Nephron (organoid): ENCODE results near the gene KCNK10.

Experiments used
- H3K27ac Mint-ChIP-seq, 3 experiments: 2 replicates each; pipeline ENCODE4 v1.8.0; 2020; ENCODE audit warnings: mixed read lengths in 3 of 3, mild to moderate bottlenecking in 2 of 3, moderate library complexity in 1 of 3
- H3K27me3 Mint-ChIP-seq: 2 replicates; pipeline ENCODE4 v1.8.0; 2021; ENCODE audit warnings: low read depth, mild to moderate bottlenecking, moderate library complexity, mixed read lengths
- H3K36me3 Mint-ChIP-seq: 2 replicates; pipeline ENCODE4 v1.8.0; 2020; ENCODE audit warnings: low read depth, mixed read lengths
- H3K4me1 Mint-ChIP-seq: 2 replicates; pipeline ENCODE4 v1.8.0; 2020; ENCODE audit warnings: mixed read lengths
- H3K4me3 Mint-ChIP-seq, 3 experiments: 2 replicates each; pipeline ENCODE4 v1.8.0; 2020; ENCODE audit warnings: mild to moderate bottlenecking in 3 of 3, mixed read lengths in 3 of 3, moderate library complexity in 2 of 3
- H3K9me3 Mint-ChIP-seq: 2 replicates; pipeline ENCODE4 v1.8.0; 2020; ENCODE audit warnings: mixed read lengths
- TF ChIP-seq, protein P1 (sequence below), 3 experiments: fragments of 200-600 bp; sonication (generic); IDR thresholded peaks; one replicate each; pipeline ENCODE4 v1.5.0; 2021; ENCODE audit warnings: antibody characterized with exemption in 3 of 3; ENCODE audit not compliant: unreplicated experiment in 3 of 3

Gene KCNK10

DNA sequence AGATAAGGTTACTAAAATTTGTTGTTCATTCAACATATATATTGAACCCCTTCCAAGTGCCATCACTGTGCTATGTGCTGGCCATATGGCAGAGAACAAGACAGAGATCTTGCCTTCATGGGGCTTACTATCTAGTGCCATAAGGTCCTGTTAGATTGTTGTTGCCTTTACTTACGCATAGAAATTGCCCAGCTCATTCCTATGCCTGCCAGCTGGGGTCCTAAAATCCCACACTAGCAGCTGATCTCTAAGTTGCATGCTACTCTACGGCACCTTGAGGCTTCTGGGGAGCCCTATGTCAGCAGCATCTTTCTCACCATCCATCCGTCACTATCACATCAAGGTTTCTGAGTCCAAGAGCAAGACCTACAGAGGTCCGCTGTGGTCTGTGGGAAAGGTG, 1.4 kb upstream of the KCNK10 start:
- Mint-ChIP-seq H3K4me3 (peak overlapping the region; percentile 60 to 83 (median 64)), H3K27me3 (peaks cover 61% of the 10 kb centered on the region), H3K9me3 (peaks cover 10% of the 10 kb centered on the region), H3K27ac (no peak overlapping the region), H3K4me1 (no peaks in the 10 kb centered on the region), H3K36me3 (no peaks in the 10 kb centered on the region)
- TF ChIP-seq, protein P1, sequence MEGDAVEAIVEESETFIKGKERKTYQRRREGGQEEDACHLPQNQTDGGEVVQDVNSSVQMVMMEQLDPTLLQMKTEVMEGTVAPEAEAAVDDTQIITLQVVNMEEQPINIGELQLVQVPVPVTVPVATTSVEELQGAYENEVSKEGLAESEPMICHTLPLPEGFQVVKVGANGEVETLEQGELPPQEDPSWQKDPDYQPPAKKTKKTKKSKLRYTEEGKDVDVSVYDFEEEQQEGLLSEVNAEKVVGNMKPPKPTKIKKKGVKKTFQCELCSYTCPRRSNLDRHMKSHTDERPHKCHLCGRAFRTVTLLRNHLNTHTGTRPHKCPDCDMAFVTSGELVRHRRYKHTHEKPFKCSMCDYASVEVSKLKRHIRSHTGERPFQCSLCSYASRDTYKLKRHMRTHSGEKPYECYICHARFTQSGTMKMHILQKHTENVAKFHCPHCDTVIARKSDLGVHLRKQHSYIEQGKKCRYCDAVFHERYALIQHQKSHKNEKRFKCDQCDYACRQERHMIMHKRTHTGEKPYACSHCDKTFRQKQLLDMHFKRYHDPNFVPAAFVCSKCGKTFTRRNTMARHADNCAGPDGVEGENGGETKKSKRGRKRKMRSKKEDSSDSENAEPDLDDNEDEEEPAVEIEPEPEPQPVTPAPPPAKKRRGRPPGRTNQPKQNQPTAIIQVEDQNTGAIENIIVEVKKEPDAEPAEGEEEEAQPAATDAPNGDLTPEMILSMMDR (IDR thresholded peaks at IDR 0.05; ENCODE audit: unreplicated experiment in 3 of 3), result no peak

DNA sequence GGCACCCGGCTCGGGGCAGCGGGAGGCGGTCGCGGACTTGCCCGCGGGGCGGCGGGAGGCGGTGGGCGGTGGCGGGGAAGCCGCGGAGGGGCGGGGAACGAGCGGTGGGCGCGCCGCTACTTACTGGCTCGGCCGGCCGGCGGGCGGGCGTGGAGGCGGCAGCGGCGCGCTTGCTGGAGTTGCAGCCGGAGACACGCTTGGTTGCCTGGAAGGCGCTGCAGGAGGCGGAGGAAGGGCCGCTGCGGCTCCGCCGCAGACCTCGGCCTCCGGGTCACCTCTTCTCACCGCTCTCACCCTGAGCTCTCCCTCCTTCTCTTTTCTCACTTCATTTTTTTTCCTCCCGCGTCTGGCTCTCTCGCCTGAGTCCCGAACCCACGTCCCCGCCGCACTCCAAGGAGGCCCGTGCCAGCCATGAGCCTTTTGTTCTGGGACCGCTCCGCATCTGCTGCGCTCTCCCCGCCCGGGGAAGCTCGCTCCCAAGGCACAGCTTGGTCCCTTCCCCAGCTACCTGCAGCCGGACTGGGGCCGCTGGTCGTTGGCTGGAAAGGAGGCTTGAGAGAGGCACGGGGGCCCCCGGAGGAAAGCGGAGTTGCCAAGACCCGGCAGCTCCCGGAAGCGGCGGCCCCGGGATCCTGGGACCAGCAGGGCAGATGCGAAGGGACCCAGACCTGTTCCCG, 592 bp upstream of the KCNK10 start:
- peaks cover 52% of the 10 kb centered on the region for H3K27me3 Mint-ChIP-seq
- peaks cover 10% of the 10 kb centered on the region for H3K9me3 Mint-ChIP-seq
- H3K27ac Mint-ChIP-seq, result no peak overlapping the region
- peak overlapping the region; percentile 82 to 84 (median 83) for H3K4me3 Mint-ChIP-seq
- H3K4me1 Mint-ChIP-seq, result no peaks in the 10 kb centered on the region
- TF ChIP-seq, protein P1 (IDR thresholded peaks at IDR 0.05; ENCODE audit: unreplicated experiment in 3 of 3), result no peak
- H3K36me3 Mint-ChIP-seq, result no peaks in the 10 kb centered on the region

DNA sequence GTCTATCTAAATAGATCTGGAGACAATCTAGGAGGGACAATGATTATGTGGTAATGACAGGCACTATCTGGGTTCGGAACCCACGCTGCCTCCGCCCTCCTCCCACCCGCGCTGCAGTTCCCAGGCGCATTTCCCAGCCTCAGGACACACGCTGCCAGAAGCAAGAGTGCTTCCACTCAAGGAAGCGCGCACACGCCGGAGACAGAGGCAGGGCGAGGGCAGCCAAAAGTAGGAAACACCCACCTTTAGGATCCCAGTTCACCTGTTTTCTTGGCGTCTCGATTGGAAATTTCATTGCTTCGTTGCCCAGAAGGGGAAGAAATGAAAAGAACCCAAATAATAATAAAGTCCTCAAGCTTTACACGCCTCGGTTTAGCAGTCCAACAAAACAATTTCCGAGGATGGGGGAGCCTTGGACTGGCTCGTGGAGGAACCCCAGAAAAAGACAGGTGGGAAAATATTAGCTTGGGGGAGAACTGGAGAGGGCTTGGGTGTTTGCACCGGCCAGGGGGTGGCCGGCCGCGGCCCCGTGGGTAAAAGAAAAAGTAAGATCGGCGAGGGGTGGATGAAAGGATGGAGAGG, 474 bp downstream of the KCNK10 start:
- no peak overlapping the region for H3K27ac Mint-ChIP-seq
- no peaks in the 10 kb centered on the region for H3K4me1 Mint-ChIP-seq
- peaks cover 2% of the 10 kb centered on the region for H3K9me3 Mint-ChIP-seq
- H3K4me3 Mint-ChIP-seq, result no peak overlapping the region
- H3K36me3 Mint-ChIP-seq, result no peaks in the 10 kb centered on the region
- H3K27me3 Mint-ChIP-seq, result peaks cover 42% of the 10 kb centered on the region
- TF ChIP-seq, protein P1 (IDR thresholded peaks at IDR 0.05; ENCODE audit: unreplicated experiment in 3 of 3), result no peak

DNA sequence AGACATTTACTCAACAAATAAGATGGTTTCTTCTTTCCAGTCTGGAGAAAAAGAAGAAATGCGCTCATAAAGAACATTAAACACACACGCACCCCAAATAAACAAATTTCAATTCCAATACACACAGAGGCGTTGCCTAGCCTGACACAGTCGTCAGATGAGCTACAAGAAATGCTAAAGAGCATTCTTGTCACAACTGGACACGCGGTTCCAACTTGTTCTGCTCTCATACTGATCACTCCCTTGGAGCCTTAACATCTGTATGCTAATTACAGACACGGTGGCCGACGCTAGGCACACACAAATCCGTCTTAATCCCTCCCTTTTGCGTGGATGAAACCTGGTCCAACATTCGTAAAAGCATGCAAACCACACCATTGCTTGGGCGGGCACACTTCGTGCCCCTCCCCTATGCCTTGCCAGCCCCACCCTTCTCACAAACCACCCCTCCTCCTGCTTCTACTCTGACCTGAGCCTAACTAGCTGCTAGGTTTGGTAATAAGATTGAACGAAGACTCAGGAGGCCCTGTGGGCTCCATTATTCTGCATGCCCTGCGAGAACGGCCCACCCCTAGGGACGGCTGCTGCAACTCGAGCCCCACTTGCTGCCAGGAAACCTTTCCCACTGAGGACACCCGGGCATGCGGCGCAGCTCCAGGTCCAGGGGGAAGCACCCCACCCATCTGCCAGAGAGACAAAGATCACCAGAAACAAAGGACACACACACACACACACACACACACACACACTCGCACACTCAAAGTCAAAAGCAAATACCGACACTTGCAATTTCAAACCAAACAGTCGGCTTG, 1.2 kb downstream of the KCNK10 start:
- Mint-ChIP-seq H3K36me3 (no peaks in the 10 kb centered on the region), H3K27me3 (peaks cover 35% of the 10 kb centered on the region), H3K4me1 (no peaks in the 10 kb centered on the region), H3K9me3 (peaks cover 2% of the 10 kb centered on the region), H3K4me3 (no peak overlapping the region), H3K27ac (no peak overlapping the region)
- TF ChIP-seq, protein P1 (IDR thresholded peaks at IDR 0.05; ENCODE audit: unreplicated experiment in 3 of 3), result no peak

DNA sequence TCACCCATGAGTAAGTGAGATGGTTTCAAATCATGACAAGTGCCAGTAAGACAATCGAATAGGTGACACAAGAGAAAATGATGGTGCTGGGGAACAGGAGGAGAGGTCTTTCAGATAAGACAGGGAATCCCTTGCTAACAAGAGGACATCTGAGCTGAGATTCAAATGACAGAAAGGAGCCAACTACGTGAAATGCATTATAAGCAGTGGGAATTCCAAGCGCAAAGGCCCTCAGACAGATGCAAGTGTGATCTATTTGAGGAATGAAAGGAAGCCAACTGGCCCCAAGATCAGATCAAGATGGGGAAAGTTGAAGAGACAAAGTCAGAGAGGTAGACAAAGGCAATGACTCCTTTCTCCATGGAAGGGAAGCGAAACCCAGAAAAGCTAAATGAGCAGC, 4.7 kb downstream of the KCNK10 start:
- Mint-ChIP-seq H3K36me3 (no peaks in the 10 kb centered on the region), H3K4me3 (no peak overlapping the region), H3K27ac (no peak overlapping the region), H3K9me3 (no peaks in the 10 kb centered on the region), H3K27me3 (peaks cover 4% of the 10 kb centered on the region), H3K4me1 (no peaks in the 10 kb centered on the region)
- TF ChIP-seq, protein P1 (IDR thresholded peaks at IDR 0.05; ENCODE audit: unreplicated experiment in 3 of 3), result no peak
